SH-SY5Y (cell line): ENCODE data around the gene TULP1.

ENCODE experiments used
- GATA2 ChIP-seq: IDR thresholded peaks from 2 replicates; pipeline ENCODE4 v1.6.1; 2011; ENCODE audit warnings: mild to moderate bottlenecking, low read depth, low read length
- GATA3 ChIP-seq: IDR thresholded peaks from 2 replicates; pipeline ENCODE4 v1.6.1; 2011; ENCODE audit warnings: low read depth, mild to moderate bottlenecking, low read length, moderate library complexity

GRCh38 chr6:35448191-35448590 is 64.5 kb downstream of the TULP1 start:
- no peak for TF ChIP-seq GATA2
- no peak for TF ChIP-seq GATA3
